ENCODE measurements around the gene PIANP.
A peak's percentile ranks its signal among the peaks of the same experiment; 100 is the strongest.

The PIANP gene

DNA sequence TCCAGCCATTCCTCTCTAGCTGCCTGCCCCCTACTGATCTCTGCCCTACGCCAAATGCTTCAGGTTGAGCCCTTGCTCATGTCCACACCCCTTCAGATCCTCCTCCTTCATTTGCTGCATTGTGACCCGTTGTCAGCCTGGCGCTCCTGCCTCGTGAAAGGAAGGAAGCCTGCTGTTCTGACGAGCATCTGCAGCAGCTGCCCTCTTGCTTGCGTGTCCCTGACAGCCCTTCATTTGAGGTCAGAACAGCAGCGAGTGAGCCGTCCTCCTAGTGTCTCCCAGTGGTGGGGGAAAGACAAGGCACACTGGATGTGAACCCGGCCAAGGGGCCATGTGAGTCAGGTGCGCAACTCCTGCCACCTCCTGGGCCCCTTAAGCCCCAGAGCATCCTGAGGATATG, 3.0 kb upstream of the PIANP start:
- no peak for DNase-seq

DNA sequence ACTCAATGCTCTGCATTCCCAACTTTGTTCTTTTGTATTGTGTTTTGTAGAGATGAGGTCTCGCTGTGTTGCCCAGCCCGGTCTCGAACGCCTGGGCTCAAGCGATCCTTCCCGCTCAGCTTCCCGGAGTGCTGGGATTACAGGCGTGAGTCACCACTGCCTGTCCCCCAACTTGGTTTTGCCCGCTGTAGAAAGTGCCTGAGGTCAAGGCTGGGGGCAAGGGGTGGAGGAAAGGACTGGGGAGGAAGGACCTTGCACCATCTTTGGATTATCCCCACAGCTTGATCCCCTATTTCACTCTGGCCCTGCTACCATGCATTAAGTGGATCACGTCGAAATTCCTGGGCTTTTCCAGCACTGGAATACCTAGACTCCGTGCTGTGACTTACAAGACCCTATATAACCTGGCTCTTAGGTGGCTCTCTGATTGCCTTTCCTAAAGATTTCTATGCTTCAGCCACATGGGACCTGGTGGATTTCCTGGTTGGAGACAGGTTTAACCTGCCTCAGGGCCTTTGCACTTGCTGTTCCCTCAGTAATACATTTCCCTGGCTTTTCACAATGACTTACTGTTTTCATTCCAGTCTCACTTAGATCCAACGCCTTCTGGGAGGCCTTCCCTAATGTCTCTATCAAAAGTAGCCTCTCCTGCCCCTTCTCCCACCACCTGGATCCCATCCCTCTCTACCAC, 608 bp upstream of the PIANP start:
- DNase-seq = no peak

DNA sequence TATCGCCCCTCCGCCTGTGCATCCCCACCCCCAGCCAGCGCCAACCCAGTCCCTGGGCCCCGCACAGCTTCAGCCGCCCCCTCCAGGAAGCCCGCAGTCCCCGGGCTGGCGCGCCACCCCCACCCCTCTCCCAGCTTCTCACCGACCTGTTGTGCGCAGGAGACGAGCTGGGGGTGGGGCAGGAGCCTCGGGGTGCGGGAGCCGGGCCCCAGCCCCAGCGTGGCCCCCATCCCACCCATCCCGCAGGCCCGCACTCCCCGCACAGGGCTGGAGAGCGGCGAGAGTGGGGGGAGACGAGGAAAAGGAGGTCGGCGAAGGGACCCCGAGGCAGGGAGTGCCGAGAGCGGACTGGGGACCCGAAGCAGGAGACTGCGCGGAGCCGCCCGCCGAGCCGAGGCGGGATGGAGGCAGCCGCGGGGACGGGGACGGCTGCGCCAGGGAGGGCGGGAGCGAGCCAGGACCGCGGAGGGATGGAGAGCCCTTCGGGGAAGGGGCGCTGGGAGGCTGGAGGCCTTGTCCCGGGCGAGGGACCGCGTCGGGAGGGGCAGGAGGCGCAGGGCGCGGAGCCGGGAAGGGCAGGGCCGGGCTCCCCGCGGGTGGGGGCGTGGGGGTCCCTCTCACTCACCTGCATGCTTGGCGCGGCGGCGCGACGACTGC, 498 bp downstream of the PIANP start:
- DNase-seq = no peak

DNA sequence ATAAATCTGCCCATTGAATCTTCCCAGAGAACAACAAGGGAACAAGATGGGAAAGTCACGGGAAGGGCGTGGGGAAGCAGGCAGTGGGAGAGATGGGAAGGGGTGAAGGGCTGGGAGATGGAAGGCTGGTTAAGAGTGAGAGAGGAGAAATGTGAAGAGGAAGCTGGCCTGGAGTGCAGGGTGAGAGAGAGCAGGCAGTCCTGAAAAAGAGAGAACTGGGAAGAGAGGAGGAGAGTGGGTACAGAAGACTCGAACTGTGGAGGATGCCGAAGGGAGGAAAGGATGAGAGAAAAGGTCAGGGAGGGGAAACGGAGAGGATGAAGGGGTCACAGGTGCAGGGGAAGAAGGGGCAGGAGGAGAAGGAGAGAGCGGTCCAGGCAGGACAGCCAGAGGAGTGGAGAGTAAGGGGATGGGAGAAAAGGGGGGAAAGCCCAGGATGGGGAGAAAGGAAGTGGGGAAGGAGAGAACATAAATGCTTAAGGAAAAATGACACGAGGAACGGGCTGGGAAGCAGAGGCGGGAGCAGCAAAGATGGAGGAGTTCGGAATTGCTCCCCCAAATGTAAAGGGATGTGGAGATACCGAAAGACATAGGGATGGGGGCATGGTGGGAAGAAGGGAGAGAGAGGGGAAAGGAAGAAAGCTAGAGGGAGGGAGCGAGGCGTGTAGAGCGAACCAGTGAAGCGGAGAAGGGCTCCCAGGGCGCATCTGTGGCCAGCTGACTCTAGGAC, 1.2 kb downstream of the PIANP start:
- no peak for DNase-seq

DNA sequence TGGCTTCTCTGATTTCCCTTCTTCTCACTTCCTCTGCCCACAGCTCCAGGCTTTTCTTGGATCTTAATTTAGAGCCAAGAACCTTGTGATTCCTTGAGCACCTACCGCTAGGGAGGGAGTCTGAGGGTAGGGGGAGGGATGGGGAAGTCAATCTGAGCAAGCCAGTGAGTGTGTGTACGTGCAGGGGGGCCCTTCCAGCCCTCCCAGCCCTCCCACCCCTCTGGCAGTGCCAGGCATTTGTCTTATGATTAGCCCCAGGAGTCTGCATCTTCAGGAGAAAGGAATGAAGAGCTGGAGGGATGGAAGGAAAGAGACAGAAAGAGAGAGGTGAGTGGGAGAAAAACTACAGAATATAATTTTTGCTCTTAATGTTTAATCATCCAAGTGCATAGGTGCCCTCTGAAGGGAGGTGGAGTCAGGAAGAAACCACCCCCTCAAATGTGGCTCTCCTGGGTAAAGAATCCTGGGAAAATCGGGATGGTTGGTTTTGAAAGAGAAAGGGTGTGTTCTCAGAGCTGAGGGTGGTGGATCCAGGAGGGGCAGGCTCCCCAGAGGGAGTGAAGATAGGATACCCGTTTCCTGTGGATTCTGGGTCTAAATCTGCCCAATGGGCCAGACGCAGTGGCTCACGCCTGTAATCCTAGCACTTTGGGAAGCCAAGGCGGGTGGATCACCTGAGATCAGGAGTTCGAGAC, 2.1 kb downstream of the PIANP start:
- no peak for DNase-seq

DNA sequence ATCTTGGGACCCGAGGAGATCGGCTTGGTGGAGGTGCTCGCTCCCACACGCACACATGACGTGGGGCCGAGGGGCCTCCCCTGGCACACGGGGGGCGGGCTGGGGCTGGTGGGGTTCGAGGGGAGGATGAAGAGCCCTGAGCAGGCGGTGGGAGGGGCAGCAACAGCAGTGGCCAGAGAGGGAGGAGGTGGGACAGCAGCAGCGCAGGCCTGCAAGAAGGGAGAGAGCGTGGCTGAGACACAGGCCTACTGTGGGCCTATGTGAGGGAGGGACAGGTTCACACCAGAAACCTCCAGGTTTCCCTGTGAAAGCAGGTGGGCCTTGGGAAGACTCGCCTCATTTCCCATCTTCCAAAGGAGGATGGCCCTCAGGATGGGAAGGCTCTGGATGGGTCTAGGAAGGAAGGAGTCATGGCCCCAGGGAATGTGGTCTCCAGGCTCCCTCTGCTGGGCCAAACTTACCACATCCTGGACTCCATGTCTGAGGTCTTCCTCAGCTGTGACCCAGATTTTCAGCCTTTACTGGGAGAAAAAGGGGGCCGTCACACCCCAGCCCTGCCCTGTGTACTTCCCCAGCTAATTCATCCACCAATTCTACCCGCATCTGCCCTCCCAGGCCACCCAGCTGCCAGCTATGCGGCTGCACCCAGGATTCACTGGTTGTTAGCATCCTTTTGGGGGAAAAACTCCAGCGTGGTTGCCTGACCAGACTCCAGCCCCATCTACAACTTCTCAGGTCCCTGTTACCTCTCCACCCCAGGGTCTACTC, 2.8 kb downstream of the PIANP start:
- peak; percentile 35 for DNase-seq

DNA sequence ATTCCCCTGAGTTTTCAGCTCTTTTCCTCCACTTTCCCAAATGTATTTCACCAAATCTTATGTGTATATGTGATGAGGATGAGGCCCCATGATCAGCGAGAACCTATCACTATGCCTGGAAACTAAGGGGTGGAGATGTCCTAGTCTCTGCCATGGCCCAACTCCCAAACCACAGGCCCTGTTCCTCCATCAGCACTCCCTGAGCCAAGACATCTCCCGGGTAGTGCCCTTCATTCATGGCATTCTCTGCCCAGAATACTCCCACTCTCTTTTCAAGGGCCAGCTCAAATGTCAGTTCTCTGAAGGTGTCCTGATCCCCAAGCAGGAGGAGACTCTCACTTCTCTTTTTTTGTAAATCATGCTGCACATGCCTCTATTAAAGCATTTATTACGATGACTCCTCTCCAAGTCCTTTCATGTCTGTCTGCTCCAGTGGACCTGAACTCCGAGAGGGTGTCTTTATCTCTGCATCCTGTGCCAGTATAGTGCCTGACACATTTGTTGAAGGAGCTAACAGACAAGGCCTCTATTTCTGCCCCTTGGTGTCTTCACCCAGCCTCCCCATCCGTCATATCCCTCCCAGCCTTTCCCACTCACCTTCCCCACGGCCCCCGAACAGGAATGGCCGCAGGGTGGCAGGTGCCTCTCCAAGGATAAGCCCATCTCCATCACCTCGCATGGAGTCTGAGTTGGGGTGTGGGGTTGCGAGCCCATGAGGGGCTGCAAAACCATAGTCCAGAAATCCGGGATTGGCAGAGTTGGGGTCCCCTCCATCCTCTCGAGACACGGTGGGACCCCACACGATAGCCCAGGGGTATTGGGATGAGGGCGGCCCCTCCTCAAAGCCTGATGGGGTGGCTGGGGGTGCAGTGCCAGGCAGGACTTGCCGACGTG, 3.7 kb downstream of the PIANP start:
- no peak for DNase-seq

DNA sequence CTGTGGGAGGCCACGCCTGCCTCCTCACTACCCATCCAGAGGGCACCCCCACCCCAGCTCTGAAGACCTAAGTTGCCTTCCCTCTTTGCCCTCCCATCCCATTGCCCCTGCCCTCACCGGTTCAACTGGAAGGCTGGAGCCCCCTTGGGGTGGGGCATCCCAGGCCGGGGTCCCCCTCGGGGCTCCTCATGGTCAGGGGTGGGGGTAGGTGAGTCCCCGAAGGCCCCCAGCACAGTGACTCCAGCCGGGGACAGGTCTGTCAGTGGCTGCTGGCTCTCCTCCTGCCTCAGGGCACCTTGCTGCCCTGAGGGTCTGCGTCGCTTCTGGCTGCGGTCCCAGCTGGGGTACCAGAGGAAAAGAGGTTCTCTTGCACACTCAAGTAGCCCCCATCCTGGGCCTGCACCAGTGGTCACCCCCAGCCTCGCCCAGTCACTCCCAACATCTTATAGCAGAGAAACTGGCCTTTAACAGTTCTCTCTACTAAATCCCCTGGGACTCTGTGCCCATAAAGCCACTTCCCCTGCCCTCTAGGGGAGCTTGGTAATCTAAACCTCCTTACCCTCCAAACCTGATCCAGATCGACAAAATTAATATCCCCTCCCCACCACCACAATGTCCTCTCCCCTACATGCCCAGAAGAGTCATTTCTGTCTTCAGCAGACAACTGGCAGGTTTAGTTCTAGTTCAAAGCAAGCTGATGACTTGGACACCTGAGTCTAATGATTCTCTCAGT, 5.1 kb downstream of the PIANP start:
- no peak for DNase-seq

DNA sequence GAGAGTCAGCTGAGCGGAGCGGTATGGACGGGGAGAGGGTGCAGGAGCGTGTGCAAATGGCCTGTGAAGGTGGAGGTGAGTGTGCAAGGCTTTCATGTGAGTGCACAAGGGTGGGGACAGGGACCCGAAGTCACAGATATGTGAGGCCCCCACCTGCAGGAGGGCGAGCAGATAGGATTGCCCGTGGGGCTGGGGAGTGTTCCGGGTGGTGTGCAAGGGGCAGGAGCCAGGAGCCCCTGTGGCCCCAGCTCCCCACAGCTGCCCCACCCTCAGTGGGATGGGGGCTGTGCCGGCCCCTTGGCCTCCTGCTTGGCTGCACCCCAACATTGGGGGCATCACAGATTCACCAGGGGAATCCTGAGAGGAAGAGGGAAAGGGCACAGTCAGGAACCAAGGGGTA, 5.9 kb downstream of the PIANP start:
- no peak for DNase-seq

DNA sequence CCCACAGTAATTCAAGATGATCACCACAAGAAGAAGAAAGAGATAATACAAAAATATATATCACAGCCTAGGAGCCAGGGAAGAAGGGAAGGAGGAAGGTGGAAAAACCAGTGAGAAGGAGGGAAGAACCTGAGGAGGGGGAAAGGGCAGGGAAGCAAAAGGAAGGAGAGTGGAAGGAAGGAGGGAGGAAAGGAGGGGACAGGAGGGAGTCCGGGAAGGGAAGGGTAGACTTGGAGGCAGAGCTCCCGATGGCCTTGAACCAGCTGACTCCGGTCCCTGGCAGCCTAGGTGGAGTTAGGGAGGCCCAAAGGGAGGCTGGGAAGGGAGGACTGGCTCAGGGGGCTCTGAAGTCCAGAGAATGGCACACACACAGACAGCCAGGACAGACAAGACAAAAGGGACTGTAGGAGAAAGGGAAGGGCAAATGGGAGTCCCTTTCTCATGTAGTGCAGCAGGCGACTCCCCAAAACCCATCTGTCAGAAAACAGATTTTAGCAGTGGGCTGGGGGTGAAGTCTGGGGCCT, 6.7 kb downstream of the PIANP start:
- no peak for DNase-seq

DNA sequence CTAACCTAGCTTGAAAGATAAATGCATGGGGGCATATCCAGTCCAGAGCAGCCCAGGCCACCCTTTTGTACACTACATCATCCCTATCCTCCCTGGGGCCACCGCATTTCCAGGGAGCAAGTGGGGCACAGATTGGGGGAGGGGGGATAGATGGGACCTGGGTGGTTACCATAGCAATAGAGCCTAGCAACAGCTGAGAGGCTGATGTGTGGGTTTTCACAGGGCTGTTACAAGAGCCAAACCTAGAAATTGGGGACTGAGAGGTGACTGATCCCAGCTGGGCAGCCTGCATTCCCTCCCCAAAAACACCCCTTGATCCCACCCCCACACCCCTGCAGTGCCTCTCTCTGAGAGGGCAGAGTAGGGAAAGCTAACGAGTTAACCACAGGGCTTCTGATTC, 7.7 kb downstream of the PIANP start:
- DNase-seq = no peak

DNA sequence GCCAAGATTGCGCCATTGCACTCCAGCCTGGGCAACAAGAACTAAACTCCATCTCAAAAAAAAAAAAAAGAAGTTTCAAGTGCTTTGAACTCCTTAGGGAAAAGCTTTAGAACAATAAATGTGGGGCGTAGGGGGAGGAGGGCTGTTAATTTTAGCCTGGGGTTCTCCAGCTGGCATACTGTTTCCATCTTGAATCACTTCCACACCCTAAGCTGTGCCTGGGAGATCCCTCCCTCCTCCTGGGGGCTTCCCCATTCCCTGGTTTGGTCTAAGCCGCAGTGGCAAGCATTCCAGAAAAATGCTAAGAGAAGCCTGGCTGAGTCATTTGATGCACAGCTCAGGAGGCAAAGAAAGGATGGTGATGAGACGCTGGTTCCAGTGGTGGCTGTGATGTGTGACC, 9.1 kb downstream of the PIANP start:
- DNase-seq = no peak

DNA sequence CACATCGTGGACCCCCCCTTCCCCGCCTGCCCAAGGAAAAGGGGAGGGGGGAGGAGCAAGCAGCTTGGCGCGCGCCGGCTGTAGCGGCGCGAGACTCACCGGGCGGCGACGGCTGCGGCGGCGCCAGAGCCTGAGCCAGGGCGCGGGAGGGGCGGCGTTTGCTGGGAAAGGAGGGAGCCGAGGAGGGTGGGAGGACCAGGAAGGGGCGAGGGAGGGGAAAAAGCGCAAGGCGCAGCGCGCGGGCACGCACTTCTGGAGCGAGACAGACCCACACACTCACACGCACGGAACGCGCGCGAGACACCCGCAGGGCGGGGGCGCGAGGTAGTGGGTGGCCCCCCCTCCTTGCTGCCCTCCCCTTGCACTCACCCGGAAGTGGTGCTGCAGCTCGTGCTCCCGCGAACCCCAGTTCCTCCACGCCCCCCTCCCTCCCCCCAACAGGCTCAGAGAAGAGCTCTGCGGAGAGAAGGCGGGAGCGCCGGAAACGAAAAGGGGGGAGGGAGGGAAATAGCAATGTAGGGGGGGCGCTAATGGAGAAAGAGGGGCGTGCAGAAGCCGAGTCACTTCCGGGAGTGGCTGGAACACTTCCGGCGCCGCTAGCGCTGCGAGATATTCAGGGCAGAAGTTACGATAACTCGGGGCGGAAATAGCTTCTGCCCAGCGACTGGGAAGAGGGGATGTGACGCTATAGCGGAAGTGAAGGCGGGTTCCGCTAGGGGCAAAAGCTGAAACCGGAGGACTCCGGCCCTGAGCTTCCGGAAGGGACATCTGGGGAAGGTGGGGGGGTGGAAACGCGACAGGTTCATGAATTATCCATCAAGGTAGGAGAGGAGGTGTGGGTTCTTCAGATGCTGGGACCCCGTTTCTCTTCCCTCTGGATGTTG, 11.4 kb downstream of the PIANP start, which contains the start of gene ZNF384:
Gene ZNF384, minus strand, starts transcription at position 377 of the 884 bp plus-strand sequence. CDS start 9,855 bp downstream, outside the sequence.
- DNase-seq = peak; percentile 100

DNA sequence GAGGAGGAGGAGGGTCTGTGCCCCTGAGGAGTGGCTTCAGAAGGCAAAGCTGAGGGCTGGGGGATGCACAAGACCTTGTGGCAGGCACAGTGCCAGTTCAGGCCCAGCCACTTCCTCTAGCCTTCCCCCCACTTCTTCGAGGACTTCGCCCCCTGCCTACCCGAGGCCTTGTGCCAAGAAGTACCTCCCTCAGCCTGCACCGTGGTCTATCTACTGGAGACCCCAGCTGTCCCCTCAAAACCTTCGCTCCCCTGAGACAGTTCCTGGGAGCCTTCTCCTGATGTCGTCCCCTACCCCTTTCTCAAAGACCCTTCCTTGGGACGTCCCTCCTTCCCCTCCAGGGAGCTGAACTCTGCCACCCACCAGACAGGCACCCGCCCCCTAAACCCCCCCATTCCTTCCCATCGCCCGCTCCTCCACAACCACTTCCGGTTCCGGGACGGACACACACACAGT, 12.0 kb downstream of the PIANP start:
- DNase-seq = peak; percentile 30

DNA sequence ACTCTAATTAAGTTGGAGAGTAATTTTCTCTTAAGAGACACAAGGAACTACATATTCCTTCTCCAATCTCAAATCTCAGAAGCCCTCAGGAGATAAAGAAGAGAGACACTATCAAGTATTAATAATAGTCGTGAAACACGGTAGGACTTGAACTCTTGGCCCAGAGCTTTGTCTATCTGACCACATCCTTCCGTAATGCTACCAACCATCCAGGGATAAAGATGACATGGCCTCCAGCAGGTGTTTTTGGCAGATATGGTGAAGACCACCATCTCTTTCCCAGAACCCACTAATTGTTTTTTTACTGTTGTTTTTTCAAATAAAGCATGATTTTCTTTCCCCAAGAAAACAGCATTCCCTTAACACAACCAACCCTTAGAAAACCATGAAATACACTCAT, 14.8 kb downstream of the PIANP start:
- DNase-seq = no peak

DNA sequence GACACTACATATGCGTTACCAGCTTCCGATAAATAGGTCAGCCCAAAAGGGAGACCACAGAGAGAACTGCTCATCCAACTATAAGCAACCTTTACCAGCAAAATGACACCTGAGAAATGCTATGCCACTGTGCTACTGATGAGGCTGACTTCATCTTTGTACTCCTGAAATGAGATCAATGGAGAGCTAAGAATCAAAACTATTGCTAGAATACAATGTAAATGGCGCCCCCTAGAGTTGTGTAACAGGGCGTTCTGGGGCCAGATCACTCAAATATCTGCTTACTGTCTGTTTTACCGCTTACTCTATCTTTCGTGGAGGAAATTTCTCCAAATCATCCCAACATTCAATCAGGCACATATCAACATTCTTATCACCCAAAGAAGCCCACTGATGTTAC, 16.0 kb downstream of the PIANP start:
- peak; percentile 64 for DNase-seq

DNA sequence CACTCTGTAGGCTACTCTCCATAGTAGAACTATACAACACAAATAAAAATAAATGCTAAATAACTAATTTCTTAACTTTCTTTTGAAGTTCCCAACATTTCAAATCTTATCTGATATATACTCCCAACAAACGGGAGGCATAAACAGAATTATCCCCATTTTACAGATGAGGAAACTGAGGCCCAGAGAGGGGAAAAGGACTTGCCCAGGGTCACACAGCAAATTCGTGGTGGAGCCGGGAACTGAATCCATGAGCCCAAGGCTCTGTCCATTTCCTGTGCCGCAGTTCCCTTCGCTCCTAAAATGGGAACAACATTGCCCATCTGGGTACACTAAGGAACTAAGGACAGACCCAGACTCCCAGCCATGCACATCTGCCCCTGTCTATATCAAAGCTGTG, 23.7 kb downstream of the PIANP start:
- no peak for DNase-seq

DNA sequence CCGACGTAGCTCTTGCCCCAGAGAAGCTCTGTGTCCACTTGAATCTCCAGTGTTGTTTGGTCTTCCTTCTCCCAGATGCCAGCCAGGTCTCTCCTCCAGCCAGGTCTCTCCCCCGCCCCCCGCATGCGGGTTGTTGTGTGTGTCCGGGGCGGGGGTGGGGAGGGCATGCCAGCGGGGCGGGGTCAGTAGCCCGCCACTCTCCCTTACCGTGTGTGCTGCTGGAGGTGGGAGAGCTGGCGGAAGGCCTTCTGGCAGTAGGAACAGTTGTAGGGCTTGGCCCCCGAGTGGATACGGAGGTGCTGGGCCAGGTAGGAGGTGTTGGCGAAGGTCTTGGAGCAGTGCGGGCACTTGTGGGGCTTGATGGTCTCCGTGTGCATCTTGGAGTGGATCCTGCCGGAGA, 28.5 kb downstream of the PIANP start:
- DNase-seq = no peak

DNA sequence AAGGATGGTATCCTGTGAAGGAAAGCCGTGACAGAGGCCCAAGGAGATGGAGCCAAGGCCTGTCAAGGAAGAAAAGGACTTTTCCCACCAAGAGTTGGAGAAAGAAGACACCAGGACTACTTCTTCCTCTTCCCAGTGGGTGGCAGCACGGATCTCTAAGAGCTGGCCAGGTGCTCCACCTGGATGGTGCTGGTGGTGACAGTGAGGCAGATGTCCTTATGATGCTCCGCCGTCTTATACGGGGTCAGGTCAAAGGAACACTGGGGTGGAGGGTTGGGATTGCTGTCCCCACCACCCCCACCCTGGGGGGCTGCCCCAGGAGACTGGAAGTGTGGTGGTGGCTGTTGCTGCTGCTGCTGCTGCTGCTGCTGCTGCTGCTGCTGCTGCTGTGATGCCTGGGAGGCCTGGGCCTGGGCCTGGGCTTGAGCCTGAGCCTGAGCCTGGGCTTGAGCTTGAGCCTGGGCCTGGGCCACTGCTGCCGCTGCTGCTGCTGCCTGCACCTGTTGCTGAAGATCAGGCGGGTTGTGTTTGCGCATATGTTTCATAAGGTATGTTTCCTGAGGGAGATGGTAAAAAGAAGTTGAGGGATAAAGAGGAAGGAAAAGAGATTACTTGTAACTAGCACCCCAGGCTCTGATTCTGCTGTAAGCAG, 32.9 kb downstream of the PIANP start:
- DNase-seq = no peak
